Lower leg skin (tissue), 3 donors: ENCODE results near the gene EVL.

Experiments used
- CTCF ChIP-seq, 3 donors: fragments of 450-650 bp; IDR thresholded peaks; one replicate each; pipeline ENCODE4 v1.5.1; 2016; ENCODE audit warnings: antibody characterized with exemption in 3 of 3, mild to moderate bottlenecking in 3 of 3, moderate library complexity in 2 of 3
- POLR2A ChIP-seq, 2 donors: fragments of 450-650 bp; IDR thresholded peaks; one replicate each; pipeline ENCODE4 v1.6.1; 2016 to 2017; ENCODE audit warnings: antibody characterized with exemption in 2 of 2, mild to moderate bottlenecking in 1 of 2, moderate library complexity in 1 of 2

GRCh38 chr14:100160534-100160916, 95.3 kb downstream of the EVL start:
- TF ChIP-seq CTCF (IDR thresholded peaks at IDR 0.05) = no peak
- no peak for TF ChIP-seq POLR2A (IDR thresholded peaks at IDR 0.05)
